IMR-90 (cell line): ENCODE results near the gene DBN1. TPM values are rescaled to one million over a fixed set of nuclear protein-coding genes. Genes with fewer than 3 reads are reported as not detected.

Experiments
- ATAC-seq: fragments of 200-7000 bp; cut with Tn5 transposase; 2 replicates; pipeline ENCODE4 v1.9.1; 2020; ENCODE audit warnings: low read depth, mild to moderate bottlenecking, moderate library complexity
- BruUV-seq: library from RNA; stranded (reverse); fragments of 400-500 nt; replicated peaks from 2 replicates; lab custom pipeline; 2021; lab: Mats Ljungman, UMichigan
- CTCF ChIA-PET: fragments of 300-600 bp; formaldehyde crosslinking; extraction: SDS; loops from one replicate; lab custom pipeline; 2021; ENCODE audit warnings: antibody characterized with exemption; lab: Yijun Ruan, JAX
- POLR2A ChIA-PET: fragments of 300-600 bp; sonication (Branson Sonifier 250); formaldehyde crosslinking; loops from one replicate; lab custom pipeline; 2022; ENCODE audit warnings: antibody characterized with exemption; ENCODE audit not compliant: unreplicated experiment; lab: Charles Lee
- DNase-seq: peaks from one replicate; pipeline ENCODE4 v3.0.0; 2013
- H2AFZ ChIP-seq: replicated peaks from 2 replicates; pipeline ENCODE3; 2013; ENCODE audit warnings: low read length, mild to moderate bottlenecking; ENCODE audit not compliant: poor library complexity
- H2AK5ac ChIP-seq: 2 replicates; pipeline ENCODE4 v1.6.1; 2013; ENCODE audit warnings: low read depth, low read length, inconsistent platforms
- H2AK9ac ChIP-seq: replicated peaks from 2 replicates; pipeline ENCODE3; 2013; ENCODE audit warnings: mild to moderate bottlenecking, low read depth, low read length, moderate library complexity; ENCODE audit not compliant: poor library complexity
- H2BK120ac ChIP-seq: 2 replicates; pipeline ENCODE4 v1.6.1; 2013; ENCODE audit warnings: low read depth, low read length, inconsistent platforms
- H2BK15ac ChIP-seq: 3 replicates; pipeline ENCODE4 v1.6.1; 2013; ENCODE audit warnings: low read depth, low read length, inconsistent platforms
- H2BK20ac ChIP-seq: 2 replicates; pipeline ENCODE4 v1.6.1; 2013; ENCODE audit warnings: low read depth, mild to moderate bottlenecking, inconsistent platforms, low read length, moderate library complexity
- H2BK5ac ChIP-seq: 2 replicates; pipeline ENCODE4 v1.6.1; 2013; ENCODE audit warnings: mild to moderate bottlenecking, low read depth, low read length, inconsistent platforms; ENCODE audit not compliant: poor library complexity, severe bottlenecking
- H3K14ac ChIP-seq: replicated peaks from 2 replicates; pipeline ENCODE4 v1.6.1; 2013; ENCODE audit warnings: low read depth, low read length, inconsistent platforms
- H3K18ac ChIP-seq: 2 replicates; pipeline ENCODE4 v1.6.1; 2013; ENCODE audit warnings: low read depth, low read length, control low read depth
- H3K23ac ChIP-seq: 2 replicates; pipeline ENCODE4 v1.6.1; 2013; ENCODE audit warnings: low read depth, low read length, inconsistent platforms
- H3K27ac ChIP-seq: 2 replicates; pipeline ENCODE4 v1.5.1; 2013; ENCODE audit warnings: mild to moderate bottlenecking, control low read depth, low read length; ENCODE audit not compliant: insufficient read depth
- H3K27me3 ChIP-seq: 2 replicates; pipeline ENCODE4 v1.6.1; 2013; ENCODE audit warnings: low read length; ENCODE audit not compliant: control insufficient read depth, insufficient read depth
- H3K36me3 ChIP-seq: 2 replicates; pipeline ENCODE4 v1.6.1; 2013; ENCODE audit warnings: low read length, mixed read lengths; ENCODE audit not compliant: control insufficient read depth, insufficient read depth
- H3K4ac ChIP-seq: 2 replicates; pipeline ENCODE4 v1.6.1; 2013; ENCODE audit warnings: low read depth, low read length, inconsistent platforms
- H3K4me1 ChIP-seq: 2 replicates; pipeline ENCODE4 v1.6.1; 2013; ENCODE audit warnings: low read length, mixed read lengths; ENCODE audit not compliant: control insufficient read depth, insufficient read depth
- H3K4me2 ChIP-seq: 2 replicates; pipeline ENCODE4 v1.6.1; 2013; ENCODE audit warnings: low read depth, mild to moderate bottlenecking, control low read depth, low read length, moderate library complexity
- H3K4me3 ChIP-seq: 2 replicates; pipeline ENCODE4 v1.5.1; 2013; ENCODE audit warnings: low read depth, mild to moderate bottlenecking, control low read depth, low read length, moderate library complexity; ENCODE audit not compliant: insufficient read depth
- H3K56ac ChIP-seq: 2 replicates; pipeline ENCODE4 v1.6.1; 2013; ENCODE audit warnings: low read length, inconsistent platforms; ENCODE audit not compliant: insufficient read depth; ENCODE audit errors: extremely low read depth
- H3K79me1 ChIP-seq, 2 experiments: 2 replicates each; pipeline ENCODE4 v1.6.1; 2013; ENCODE audit warnings: low read length in 2 of 2, inconsistent platforms in 1 of 2, low read depth in 1 of 2
- H3K9ac ChIP-seq: 2 replicates; pipeline ENCODE4 v1.6.1; 2013; ENCODE audit warnings: low read depth, low read length, control low read depth
- H3K9me1 ChIP-seq: 2 replicates; pipeline ENCODE4 v1.6.1; 2013; ENCODE audit warnings: low read length, inconsistent platforms; ENCODE audit not compliant: insufficient read depth
- H3K9me3 ChIP-seq: 2 replicates; pipeline ENCODE4 v1.6.1; 2013; ENCODE audit warnings: low read length; ENCODE audit not compliant: control insufficient read depth, insufficient read depth
- H4K20me1 ChIP-seq: 2 replicates; pipeline ENCODE4 v1.6.1; 2013; ENCODE audit warnings: low read length, inconsistent platforms; ENCODE audit not compliant: insufficient read depth
- H4K5ac ChIP-seq: 2 replicates; pipeline ENCODE4 v1.6.1; 2013; ENCODE audit warnings: mild to moderate bottlenecking, low read depth, low read length, control low read depth
- H4K8ac ChIP-seq, 2 experiments: 2 replicates each; pipeline ENCODE4 v1.6.1; 2013; ENCODE audit warnings: low read depth in 2 of 2, low read length in 2 of 2, control low read depth in 1 of 2, inconsistent platforms in 1 of 2
- H4K91ac ChIP-seq: 2 replicates; pipeline ENCODE4 v1.6.1; 2013; ENCODE audit warnings: low read depth, low read length, inconsistent platforms; ENCODE audit not compliant: insufficient read depth
- BHLHE40 ChIP-seq: fragments of 150-350 bp; IDR thresholded peaks from 2 replicates; pipeline ENCODE4 v1.6.1; 2016; ENCODE audit warnings: mild to moderate bottlenecking, low read depth, low read length
- CEBPB ChIP-seq: IDR thresholded peaks from 2 replicates; pipeline ENCODE4 v1.6.1; 2012; ENCODE audit warnings: low read depth, low read length, improper control_type of control experiment
- CHD1 ChIP-seq: IDR thresholded peaks from 2 replicates; pipeline ENCODE4 v1.6.1; 2012; ENCODE audit warnings: low read depth, low read length, improper control_type of control experiment
- CTCF ChIP-seq: conservative IDR thresholded peaks from 2 replicates; pipeline ENCODE4 v1.5.1; 2012; ENCODE audit warnings: mild to moderate bottlenecking, low read depth, low read length, improper control_type of control experiment
- MAZ ChIP-seq: IDR thresholded peaks from 2 replicates; pipeline ENCODE4 v1.6.1; 2012; ENCODE audit warnings: low read depth, mild to moderate bottlenecking, low read length, improper control_type of control experiment, moderate library complexity, borderline replicate concordance
- MXI1 ChIP-seq: IDR thresholded peaks from 2 replicates; pipeline ENCODE4 v1.6.1; 2012; ENCODE audit warnings: low read depth, mild to moderate bottlenecking, low read length, moderate library complexity, borderline replicate concordance
- NFE2L2 ChIP-seq: fragments of 150-350 bp; IDR thresholded peaks from 2 replicates; pipeline ENCODE4 v1.6.1; 2016; ENCODE audit warnings: low read depth, mild to moderate bottlenecking, low read length
- POLR2A ChIP-seq: IDR thresholded peaks from 2 replicates; pipeline ENCODE4 v1.6.1; 2012; ENCODE audit warnings: mild to moderate bottlenecking, low read depth, low read length
- RAD21 ChIP-seq: IDR thresholded peaks from 2 replicates; pipeline ENCODE4 v1.6.1; 2012; ENCODE audit warnings: low read length, improper control_type of control experiment
- RCOR1 ChIP-seq: IDR thresholded peaks from 2 replicates; pipeline ENCODE4 v1.6.1; 2012; ENCODE audit warnings: mild to moderate bottlenecking, low read length, improper control_type of control experiment; ENCODE audit not compliant: insufficient replicate concordance
- RFX5 ChIP-seq: IDR thresholded peaks from 2 replicates; pipeline ENCODE4 v1.8.0; 2012; ENCODE audit warnings: low read depth, mild to moderate bottlenecking, low read length, moderate library complexity
- SMC3 ChIP-seq: fragments of 150-350 bp; IDR thresholded peaks from 2 replicates; pipeline ENCODE4 v1.6.1; 2016; ENCODE audit warnings: low read depth, mild to moderate bottlenecking, antibody characterized with exemption, low read length, moderate library complexity
- USF2 ChIP-seq: fragments of 150-350 bp; IDR thresholded peaks from 2 replicates; pipeline ENCODE4 v1.6.1; 2017; ENCODE audit warnings: mild to moderate bottlenecking, antibody characterized with exemption, low read length, low read depth
- WGBS, 2 experiments: methylation state at CpG; one replicate each; pipeline versions ENCODE4 v1.1.5 to v1.1.7; 2013; ENCODE audit warnings: missing lambda C conversion rate in 2 of 2; ENCODE audit not compliant: insufficient read length in 1 of 2; ENCODE audit errors: extremely low coverage in 2 of 2; 5-methylcytosine and 5-hydroxymethylcytosine counted together
- dilution Hi-C: fragments of 300-500 bp; cut with HindIII; formaldehyde crosslinking; loops from one replicate; pipeline ENCODE4 v1.14.3; 2018; ENCODE audit warnings: low sequenced_read_pairs; ENCODE audit not compliant: unreplicated experiment
- in situ Hi-C: fragments of 300-500 bp; cut with MboI; formaldehyde crosslinking; loops from 3 replicates; pipeline ENCODE4 v1.14.3; 2019; ENCODE audit warnings: low sequenced_read_pairs, inconsistent platforms, mixed read lengths
- intact Hi-C: fragments of 100-400 bp; cut with micrococcal nuclease; formaldehyde crosslinking; loops from 2 replicates; pipeline ENCODE4 v1.10.0; 2022
- polyA plus RNA-seq, 3 experiments: library from polyadenylated mRNA; depleted of rRNA; stranded (reverse); fragments of >200 nt; gene quantifications; 2 replicates each; pipeline ENCODE4 v1.2.3, GENCODE V29; 2012; ENCODE audit warnings: low replicate concordance in 1 of 3
- total RNA-seq: library from RNA; depleted of rRNA; stranded (reverse); fragments of >200 nt; gene quantifications from 2 replicates; pipeline ENCODE4 v1.2.3, GENCODE V29; 2012

The DBN1 gene
- total and polyA plus RNA-seq, 2 of the 4 experiments (the other 2 are of a cell fraction): 122 to 187 TPM

DNA sequence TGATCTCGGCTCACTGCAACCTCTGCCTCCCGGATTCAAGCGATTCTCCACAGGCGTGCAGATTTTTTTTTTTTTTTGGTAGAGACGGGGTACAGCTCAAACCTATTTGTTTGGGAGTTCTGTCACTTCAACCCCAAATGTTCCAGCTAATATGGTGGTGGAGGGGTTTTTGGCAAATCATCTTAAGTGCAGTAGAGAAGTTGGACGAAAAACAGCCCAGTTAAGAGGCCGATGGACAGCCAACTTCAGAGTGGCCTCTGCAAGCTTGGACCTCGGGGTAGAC, 27.6 kb downstream of the DBN1 start:
- dilution Hi-C loops: no loop called here
- no peak for DNase-seq
- H2BK20ac ChIP-seq: no peak overlapping the region

More for the DNA sequence above, 27.6 kb downstream of the DBN1 start:
- peak overlapping the region; percentile 99 for H2AFZ ChIP-seq
- H3K4me2 ChIP-seq: peak overlapping the region; percentile 96
- H3K4me3 ChIP-seq: peak overlapping the region; percentile 92
- intact Hi-C loops: loop anchor here (2.0 kb wide), 2 partner anchors 41 to 55 kb away; no protein-coding TSS in a partner anchor
- CTCF ChIA-PET: interaction anchor here (0.7 to 4.7 kb wide), 3 partner anchors 42 to 79 kb away, joined by 3 to 28 read pairs (median 4); no protein-coding TSS in a partner anchor
- H3K36me3 ChIP-seq: no peaks in the 10 kb centered on the region; the same call in 1 of the 2 replicates
- in situ Hi-C loops: loop anchor here (5.0 kb wide), 2 partner anchors 39 to 134 kb away; partner anchors contain the start of genes F12 and MXD3
- no peak overlapping the region for H2BK120ac ChIP-seq
- ATAC-seq: no peak
- peak overlapping the region; percentile 62 to 92; a peak in 3 of 4 replicates for H4K8ac ChIP-seq
- peak overlapping the region; percentile 89; the same call in 1 of the 2 replicates for H3K23ac ChIP-seq
- H3K9me1 ChIP-seq: peaks cover 4% of the 10 kb centered on the region; the same call in 1 of the 2 replicates
- no peak for TF ChIP-seq CHD1
- no peak for TF ChIP-seq RAD21
- TF ChIP-seq NFE2L2: no peak
- no peak for TF ChIP-seq CEBPB
- no peak for TF ChIP-seq BHLHE40
- TF ChIP-seq CTCF: no peak
- no peak for TF ChIP-seq POLR2A
- no peak for TF ChIP-seq USF2
- no peak for TF ChIP-seq MAZ
- no peak for TF ChIP-seq RFX5
- TF ChIP-seq MXI1: no peak
- TF ChIP-seq SMC3: no peak
- TF ChIP-seq RCOR1: no peak
- H4K20me1 ChIP-seq: peaks cover 11% of the 10 kb centered on the region; the same call in 1 of the 2 replicates
- peak overlapping the region; percentile 57; the same call in 1 of the 2 replicates for H3K27ac ChIP-seq
- no peak overlapping the region for H2BK5ac ChIP-seq
- peak overlapping the region; percentile 77; the same call in 1 of the 2 replicates for H4K5ac ChIP-seq
- BruUV-seq: no TSS peak
- peak overlapping the region; percentile 66 for H3K9ac ChIP-seq
- peaks cover 10% of the 10 kb centered on the region for H3K4me1 ChIP-seq
- peak overlapping the region; percentile 82; the same call in 1 of the 2 replicates for H3K4ac ChIP-seq
- H3K14ac ChIP-seq: peak overlapping the region; percentile 68; the same call in 1 of the 2 replicates
- H3K9me3 ChIP-seq: no peaks in the 10 kb centered on the region
- no peaks in the 10 kb centered on the region for H3K27me3 ChIP-seq
- H2AK9ac ChIP-seq: peak overlapping the region; percentile 73
- POLR2A ChIA-PET: no interaction called here
- 20% methylated on average over 3 of the region's 8 CpGs; no CpG with 5 or more reads in 1 of the 2 experiments for WGBS, 2 experiments
- 0 out of 2 replicates have a peak overlapping the region, but pooled peaks have one; percentile 78 for H2AK5ac ChIP-seq
- H2BK15ac ChIP-seq: no peak overlapping the region
- no peak overlapping the region for H3K56ac ChIP-seq
- H4K91ac ChIP-seq: peak overlapping the region; percentile 28
- H3K18ac ChIP-seq: no peak overlapping the region
- H3K79me1 ChIP-seq: peaks cover 0 to 4% of the 10 kb centered on the region in 2 experiments; a peak in 1 of 4 replicates
